Measurements from ENCODE around the gene NAV1.

GRCh38 chr1:201551877-201552731 is 13.2 kb downstream of the NAV1 start:
- no peak for TF ChIP-seq CTCF (IDR thresholded peaks at IDR 0.05; ENCODE audit: low read depth, low read length, poor library complexity, severe bottlenecking)
- TF ChIP-seq EZH2phosphoT487 (IDR thresholded peaks at IDR 0.05; ENCODE audit: borderline replicate concordance, low read length): no peak
